Glutamatergic neuron (in vitro differentiated cells): ENCODE results near the gene SMOC2. TPM values are rescaled to one million over a fixed set of nuclear protein-coding genes. Genes with fewer than 3 reads are reported as not detected.

Experiments
- DNase-seq: peaks from one replicate; pipeline ENCODE4 v3.0.0; 2022
- H3K27ac Mint-ChIP-seq: one replicate; pipeline ENCODE4 v1.8.0; 2020; ENCODE audit warnings: mild to moderate bottlenecking, mixed read lengths, inconsistent platforms; ENCODE audit not compliant: unreplicated experiment
- H3K27me3 Mint-ChIP-seq: one replicate; pipeline ENCODE4 v1.8.0; 2020; ENCODE audit warnings: mild to moderate bottlenecking, moderate library complexity, mixed read lengths, inconsistent platforms; ENCODE audit not compliant: unreplicated experiment
- H3K36me3 Mint-ChIP-seq: one replicate; pipeline ENCODE4 v1.8.0; 2020; ENCODE audit warnings: mild to moderate bottlenecking, mixed read lengths, inconsistent platforms; ENCODE audit not compliant: unreplicated experiment
- H3K4me1 Mint-ChIP-seq: one replicate; pipeline ENCODE4 v1.8.0; 2020; ENCODE audit warnings: mild to moderate bottlenecking, low read depth, mixed read lengths, inconsistent platforms; ENCODE audit not compliant: unreplicated experiment
- H3K4me3 Mint-ChIP-seq: one replicate; pipeline ENCODE4 v1.8.0; 2020; ENCODE audit warnings: mild to moderate bottlenecking, mixed read lengths, inconsistent platforms; ENCODE audit not compliant: unreplicated experiment
- H3K9me3 Mint-ChIP-seq: one replicate; pipeline ENCODE4 v1.8.0; 2020; ENCODE audit warnings: mild to moderate bottlenecking, moderate library complexity, mixed read lengths, inconsistent platforms; ENCODE audit not compliant: unreplicated experiment
- total RNA-seq: library from RNA; stranded (reverse); fragmentation: NEBNext Ultra II Directional; extraction: Animal tissue kit (Norgen Biotek cat#: 25700); gene quantifications from one replicate; pipeline ENCODE4 v1.2.1, GENCODE V29; 2021; ENCODE audit not compliant: unreplicated experiment
- TF ChIP-seq, protein P1 (sequence below): fragments of 200-600 bp; sonication (generic); IDR thresholded peaks from one replicate; pipeline ENCODE4 v1.5.0; 2021; ENCODE audit not compliant: partially characterized antibody, unreplicated experiment

Gene SMOC2
- total RNA-seq, 1 donor from 2014 or later = 0.44 TPM

DNA sequence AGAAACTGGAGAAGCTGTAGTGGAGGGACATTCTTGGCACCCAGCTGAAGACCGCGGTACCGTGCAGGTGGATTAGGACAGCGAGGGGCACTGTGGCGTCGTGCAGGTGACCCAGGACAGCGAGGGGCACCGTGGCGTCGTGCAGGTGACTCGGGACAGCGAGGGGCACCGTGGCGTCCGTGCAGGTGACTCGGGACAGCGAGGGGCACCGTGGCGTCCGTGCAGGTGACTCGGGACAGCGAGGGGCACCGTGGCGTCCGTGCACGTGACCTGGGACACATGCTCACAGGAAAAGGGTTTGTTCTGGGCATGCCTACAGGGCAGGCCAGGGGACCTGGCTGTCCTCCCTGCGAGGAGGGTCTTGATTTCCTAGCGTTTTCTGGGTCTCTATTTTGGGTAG is 29.2 kb upstream of the SMOC2 start:
- Mint-ChIP-seq H3K4me3 (no peak overlapping the region), H3K27me3 (no peaks in the 10 kb centered on the region), H3K27ac (no peak overlapping the region), H3K4me1 (peaks cover 2% of the 10 kb centered on the region), H3K9me3 (peaks cover 1% of the 10 kb centered on the region), H3K36me3 (peaks cover 6% of the 10 kb centered on the region)
- TF ChIP-seq, protein P1, sequence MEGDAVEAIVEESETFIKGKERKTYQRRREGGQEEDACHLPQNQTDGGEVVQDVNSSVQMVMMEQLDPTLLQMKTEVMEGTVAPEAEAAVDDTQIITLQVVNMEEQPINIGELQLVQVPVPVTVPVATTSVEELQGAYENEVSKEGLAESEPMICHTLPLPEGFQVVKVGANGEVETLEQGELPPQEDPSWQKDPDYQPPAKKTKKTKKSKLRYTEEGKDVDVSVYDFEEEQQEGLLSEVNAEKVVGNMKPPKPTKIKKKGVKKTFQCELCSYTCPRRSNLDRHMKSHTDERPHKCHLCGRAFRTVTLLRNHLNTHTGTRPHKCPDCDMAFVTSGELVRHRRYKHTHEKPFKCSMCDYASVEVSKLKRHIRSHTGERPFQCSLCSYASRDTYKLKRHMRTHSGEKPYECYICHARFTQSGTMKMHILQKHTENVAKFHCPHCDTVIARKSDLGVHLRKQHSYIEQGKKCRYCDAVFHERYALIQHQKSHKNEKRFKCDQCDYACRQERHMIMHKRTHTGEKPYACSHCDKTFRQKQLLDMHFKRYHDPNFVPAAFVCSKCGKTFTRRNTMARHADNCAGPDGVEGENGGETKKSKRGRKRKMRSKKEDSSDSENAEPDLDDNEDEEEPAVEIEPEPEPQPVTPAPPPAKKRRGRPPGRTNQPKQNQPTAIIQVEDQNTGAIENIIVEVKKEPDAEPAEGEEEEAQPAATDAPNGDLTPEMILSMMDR = no peak
- no peak for DNase-seq

DNA sequence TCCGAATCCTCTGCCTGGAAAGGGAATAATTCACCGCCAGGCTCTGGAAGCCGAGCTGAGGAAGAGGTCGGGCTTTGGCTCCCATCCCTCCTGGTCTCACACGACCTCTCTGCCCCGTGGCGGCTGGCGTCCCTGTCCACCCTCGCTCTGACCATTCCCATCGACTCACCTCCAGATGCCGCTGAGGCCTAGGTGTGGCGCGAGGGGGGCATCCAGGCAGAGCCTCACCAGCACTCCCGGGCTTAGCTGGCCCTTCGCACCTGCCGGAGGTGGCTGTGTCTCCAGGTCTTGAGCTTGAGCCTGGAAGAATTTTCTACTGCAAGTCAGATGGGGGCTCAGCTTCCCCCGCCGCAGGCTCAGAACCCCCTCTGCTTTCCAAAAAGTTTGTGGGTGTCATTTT is 28.5 kb upstream of the SMOC2 start:
- Mint-ChIP-seq H3K36me3 (peaks cover 6% of the 10 kb centered on the region), H3K4me1 (peaks cover 3% of the 10 kb centered on the region), H3K4me3 (no peak overlapping the region), H3K9me3 (peaks cover 1% of the 10 kb centered on the region), H3K27ac (no peak overlapping the region), H3K27me3 (no peaks in the 10 kb centered on the region)
- no peak for DNase-seq
- TF ChIP-seq, protein P1 = no peak

DNA sequence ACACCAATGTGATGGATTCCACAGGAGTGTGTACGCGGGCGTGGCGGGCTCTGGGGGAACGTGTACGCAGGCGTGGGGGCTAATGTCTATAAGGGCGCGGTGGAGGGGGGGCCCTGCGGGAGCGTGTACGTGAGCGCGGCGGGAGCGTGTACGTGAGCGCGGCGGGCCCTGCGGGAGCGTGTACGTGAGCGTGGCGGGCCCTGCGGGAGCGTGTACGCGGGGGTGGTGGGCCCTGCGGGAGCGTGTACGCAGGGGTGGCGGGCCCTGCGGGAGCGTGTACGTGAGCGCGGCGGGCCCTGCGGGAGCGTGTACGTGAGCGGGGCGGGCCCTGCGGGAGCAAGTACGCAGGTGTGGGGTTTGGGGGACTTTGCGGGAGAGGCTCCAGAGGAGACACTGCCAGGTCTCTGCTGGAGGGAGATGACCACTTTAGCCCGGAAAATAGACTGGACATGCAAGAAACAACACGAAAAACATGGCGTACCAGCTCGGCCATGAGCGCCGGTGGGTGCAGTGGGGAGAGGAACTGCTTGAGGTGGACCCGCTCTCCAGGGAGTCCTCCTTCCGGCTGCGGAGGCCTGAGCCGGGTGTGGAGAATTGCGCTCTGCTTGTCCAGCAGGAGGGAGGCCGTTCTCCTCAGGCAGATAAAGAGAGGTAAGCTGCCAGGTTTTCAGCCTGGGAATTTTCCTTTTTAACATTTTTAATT is 27.8 kb upstream of the SMOC2 start:
- TF ChIP-seq, protein P1 = no peak
- H3K27me3 Mint-ChIP-seq = no peaks in the 10 kb centered on the region
- H3K4me1 Mint-ChIP-seq = peaks cover 9% of the 10 kb centered on the region
- peaks cover under 1% of the 10 kb centered on the region for H3K36me3 Mint-ChIP-seq
- no peak overlapping the region for H3K27ac Mint-ChIP-seq
- H3K9me3 Mint-ChIP-seq = peaks cover 2% of the 10 kb centered on the region
- no peak for DNase-seq
- no peak overlapping the region for H3K4me3 Mint-ChIP-seq

DNA sequence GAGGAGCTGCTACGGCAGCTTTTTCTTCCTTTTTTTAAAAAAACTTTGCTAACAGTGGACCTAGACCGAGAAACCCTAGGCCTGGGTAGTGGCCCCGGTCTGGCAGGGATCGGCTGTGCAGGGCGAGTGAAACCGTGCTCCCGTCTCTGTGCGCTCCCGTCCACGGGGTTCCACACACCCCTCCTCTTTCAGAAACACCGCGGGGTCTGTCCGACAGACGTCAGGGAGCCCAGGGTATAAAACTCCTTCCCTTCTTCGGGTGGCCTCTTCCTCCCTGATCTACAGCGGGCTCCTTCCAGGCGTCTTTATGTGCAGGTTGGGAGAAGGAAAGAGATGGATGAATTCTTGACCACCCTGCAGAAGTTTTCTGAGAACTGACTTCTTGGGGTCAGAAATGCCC is 27.1 kb upstream of the SMOC2 start:
- Mint-ChIP-seq H3K4me3 (no peak overlapping the region), H3K27ac (no peak overlapping the region)
- no peak for DNase-seq

More for the DNA sequence above, 27.1 kb upstream of the SMOC2 start:
- no peaks in the 10 kb centered on the region for H3K36me3 Mint-ChIP-seq
- H3K4me1 Mint-ChIP-seq = peaks cover 13% of the 10 kb centered on the region
- H3K27me3 Mint-ChIP-seq = no peaks in the 10 kb centered on the region
- H3K9me3 Mint-ChIP-seq = peaks cover 4% of the 10 kb centered on the region
- TF ChIP-seq, protein P1 = no peak
